ENCODE measurements around the gene RNF182. TPM values are rescaled to one million over a fixed set of nuclear protein-coding genes. Genes with fewer than 3 reads are reported as not detected.

The RNF182 gene
- total RNA-seq, 2 experiments from 2014 or later, result 0.11 to 0.20 TPM

GRCh38 chr6:13992417-13993055 is 67.8 kb downstream of the RNF182 start:
- Mint-ChIP-seq H3K36me3 (ENCODE audit: low read depth) (no peaks in the 10 kb centered on the region), H3K27ac (no peak overlapping the region), H3K4me3 (no peak overlapping the region), H3K4me1 (ENCODE audit: low read depth) (no peaks in the 10 kb centered on the region), H3K9me3 (no peaks in the 10 kb centered on the region), H3K27me3 (peaks cover 59% of the 10 kb centered on the region)
- TF ChIP-seq CTCF (IDR thresholded peaks at IDR 0.05), result no peak
- no peak overlapping the region for H3K27ac ChIP-seq (ENCODE audit: low read depth in 1 of 2, low read length in 2 of 2)
- H3K27me3 ChIP-seq (ENCODE audit: control insufficient read depth in 1 of 2, insufficient read depth in 2 of 2, low read length in 2 of 2), result peaks cover 8 to 12% of the 10 kb centered on the region in 2 experiments
- H3K4me1 ChIP-seq (ENCODE audit: insufficient read depth, low read length), result no peaks in the 10 kb centered on the region
- no peaks in the 10 kb centered on the region for H3K9me3 ChIP-seq (ENCODE audit: control insufficient read depth in 1 of 2, insufficient read depth in 1 of 2, low read length in 2 of 2)
- no peak for ATAC-seq (ENCODE audit: poor library complexity)
- no peak for DNase-seq
- intact Hi-C loops (cut with DNase I, micrococcal nuclease), result no loop called here
- POLR2A ChIA-PET, result no interaction called here
- H3K4me3 ChIP-seq (ENCODE audit: low read length), result no peak overlapping the region
- no peaks in the 10 kb centered on the region for H3K36me3 ChIP-seq (ENCODE audit: insufficient read depth, low read length)
- CTCF ChIA-PET, result no interaction called here

GRCh38 chr6:13993416-13993815 is 68.7 kb downstream of the RNF182 start:
- ATAC-seq (ENCODE audit: poor library complexity) (no peak), DNase-seq (no peak)
- no peaks in the 10 kb centered on the region for H3K4me1 Mint-ChIP-seq (ENCODE audit: low read depth)
- Histone ChIP-seq H3K4me3 (ENCODE audit: low read length) (no peak overlapping the region), H3K36me3 (ENCODE audit: insufficient read depth, low read length) (no peaks in the 10 kb centered on the region), H3K4me1 (ENCODE audit: insufficient read depth, low read length) (no peaks in the 10 kb centered on the region), H3K27me3 (ENCODE audit: control insufficient read depth in 1 of 2, insufficient read depth in 2 of 2, low read length in 2 of 2) (peaks cover 8 to 12% of the 10 kb centered on the region in 2 experiments), H3K27ac (ENCODE audit: low read depth in 1 of 2, low read length in 2 of 2) (no peak overlapping the region), H3K9me3 (ENCODE audit: control insufficient read depth in 1 of 2, insufficient read depth in 1 of 2, low read length in 2 of 2) (no peaks in the 10 kb centered on the region)
- intact Hi-C loops (cut with DNase I, micrococcal nuclease), result no loop called here
- no peak overlapping the region for H3K27ac Mint-ChIP-seq
- H3K9me3 Mint-ChIP-seq, result no peaks in the 10 kb centered on the region
- H3K36me3 Mint-ChIP-seq (ENCODE audit: low read depth), result no peaks in the 10 kb centered on the region
- TF ChIP-seq CTCF (IDR thresholded peaks at IDR 0.05), result no peak
- POLR2A ChIA-PET, result no interaction called here
- CTCF ChIA-PET, result no interaction called here
- peaks cover 57% of the 10 kb centered on the region for H3K27me3 Mint-ChIP-seq
- H3K4me3 Mint-ChIP-seq, result no peak overlapping the region

GRCh38 chr6:13998356-13998755 is 73.6 kb downstream of the RNF182 start:
- Mint-ChIP-seq H3K4me1 (ENCODE audit: low read depth) (no peaks in the 10 kb centered on the region), H3K27ac (no peak overlapping the region), H3K4me3 (no peak overlapping the region), H3K27me3 (peaks cover 39% of the 10 kb centered on the region), H3K36me3 (ENCODE audit: low read depth) (no peaks in the 10 kb centered on the region), H3K9me3 (no peaks in the 10 kb centered on the region)
- Histone ChIP-seq H3K4me3 (ENCODE audit: low read length) (no peak overlapping the region), H3K27ac (ENCODE audit: low read depth in 1 of 2, low read length in 2 of 2) (no peak overlapping the region), H3K27me3 (ENCODE audit: control insufficient read depth in 1 of 2, insufficient read depth in 2 of 2, low read length in 2 of 2) (peaks cover 2 to 6% of the 10 kb centered on the region in 2 experiments), H3K9me3 (ENCODE audit: control insufficient read depth in 1 of 2, insufficient read depth in 1 of 2, low read length in 2 of 2) (no peaks in the 10 kb centered on the region), H3K4me1 (ENCODE audit: insufficient read depth, low read length) (no peaks in the 10 kb centered on the region), H3K36me3 (ENCODE audit: insufficient read depth, low read length) (no peaks in the 10 kb centered on the region)
- intact Hi-C loops (cut with DNase I, micrococcal nuclease), result no loop called here
- POLR2A ChIA-PET, result no interaction called here
- DNase-seq (no peak), ATAC-seq (ENCODE audit: poor library complexity) (no peak)
- CTCF ChIA-PET, result no interaction called here
- no peak for TF ChIP-seq CTCF (IDR thresholded peaks at IDR 0.05)

Data from CD4-positive, alpha-beta T cell (primary cell).